IMR-90 (cell line): ENCODE results near the gene ITLN1. TPM values are rescaled to one million over a fixed set of nuclear protein-coding genes. Genes with fewer than 3 reads are reported as not detected.
A peak's percentile ranks its signal among the peaks of the same experiment; 100 is the strongest.

Experiments used
- ATAC-seq: fragments of 200-7000 bp; cut with Tn5 transposase; 2 replicates; pipeline ENCODE4 v1.9.1; 2020; ENCODE audit warnings: low read depth, mild to moderate bottlenecking, moderate library complexity
- BruUV-seq: library from RNA; stranded (reverse); fragments of 400-500 nt; replicated peaks from 2 replicates; lab custom pipeline; 2021; lab: Mats Ljungman, UMichigan
- CTCF ChIA-PET: fragments of 300-600 bp; formaldehyde crosslinking; extraction: SDS; loops from one replicate; lab custom pipeline; 2021; ENCODE audit warnings: antibody characterized with exemption; lab: Yijun Ruan, JAX
- POLR2A ChIA-PET: fragments of 300-600 bp; sonication (Branson Sonifier 250); formaldehyde crosslinking; loops from one replicate; lab custom pipeline; 2022; ENCODE audit warnings: antibody characterized with exemption; ENCODE audit not compliant: unreplicated experiment; lab: Charles Lee
- DNase-seq: peaks from one replicate; pipeline ENCODE4 v3.0.0; 2013
- H2AFZ ChIP-seq: replicated peaks from 2 replicates; pipeline ENCODE3; 2013; ENCODE audit warnings: low read length, mild to moderate bottlenecking; ENCODE audit not compliant: poor library complexity
- H2AK5ac ChIP-seq: 2 replicates; pipeline ENCODE4 v1.6.1; 2013; ENCODE audit warnings: low read depth, low read length, inconsistent platforms
- H2AK9ac ChIP-seq: replicated peaks from 2 replicates; pipeline ENCODE3; 2013; ENCODE audit warnings: mild to moderate bottlenecking, low read depth, low read length, moderate library complexity; ENCODE audit not compliant: poor library complexity
- H2BK120ac ChIP-seq: 2 replicates; pipeline ENCODE4 v1.6.1; 2013; ENCODE audit warnings: low read depth, low read length, inconsistent platforms
- H2BK15ac ChIP-seq: 3 replicates; pipeline ENCODE4 v1.6.1; 2013; ENCODE audit warnings: low read depth, low read length, inconsistent platforms
- H2BK20ac ChIP-seq: 2 replicates; pipeline ENCODE4 v1.6.1; 2013; ENCODE audit warnings: low read depth, mild to moderate bottlenecking, inconsistent platforms, low read length, moderate library complexity
- H2BK5ac ChIP-seq: 2 replicates; pipeline ENCODE4 v1.6.1; 2013; ENCODE audit warnings: mild to moderate bottlenecking, low read depth, low read length, inconsistent platforms; ENCODE audit not compliant: poor library complexity, severe bottlenecking
- H3K14ac ChIP-seq: replicated peaks from 2 replicates; pipeline ENCODE4 v1.6.1; 2013; ENCODE audit warnings: low read depth, low read length, inconsistent platforms
- H3K18ac ChIP-seq: 2 replicates; pipeline ENCODE4 v1.6.1; 2013; ENCODE audit warnings: low read depth, low read length, control low read depth
- H3K23ac ChIP-seq: 2 replicates; pipeline ENCODE4 v1.6.1; 2013; ENCODE audit warnings: low read depth, low read length, inconsistent platforms
- H3K27ac ChIP-seq: 2 replicates; pipeline ENCODE4 v1.5.1; 2013; ENCODE audit warnings: mild to moderate bottlenecking, control low read depth, low read length; ENCODE audit not compliant: insufficient read depth
- H3K27me3 ChIP-seq: 2 replicates; pipeline ENCODE4 v1.6.1; 2013; ENCODE audit warnings: low read length; ENCODE audit not compliant: control insufficient read depth, insufficient read depth
- H3K36me3 ChIP-seq: 2 replicates; pipeline ENCODE4 v1.6.1; 2013; ENCODE audit warnings: low read length, mixed read lengths; ENCODE audit not compliant: control insufficient read depth, insufficient read depth
- H3K4ac ChIP-seq: 2 replicates; pipeline ENCODE4 v1.6.1; 2013; ENCODE audit warnings: low read depth, low read length, inconsistent platforms
- H3K4me1 ChIP-seq: 2 replicates; pipeline ENCODE4 v1.6.1; 2013; ENCODE audit warnings: low read length, mixed read lengths; ENCODE audit not compliant: control insufficient read depth, insufficient read depth
- H3K4me2 ChIP-seq: 2 replicates; pipeline ENCODE4 v1.6.1; 2013; ENCODE audit warnings: low read depth, mild to moderate bottlenecking, control low read depth, low read length, moderate library complexity
- H3K4me3 ChIP-seq: 2 replicates; pipeline ENCODE4 v1.5.1; 2013; ENCODE audit warnings: low read depth, mild to moderate bottlenecking, control low read depth, low read length, moderate library complexity; ENCODE audit not compliant: insufficient read depth
- H3K56ac ChIP-seq: 2 replicates; pipeline ENCODE4 v1.6.1; 2013; ENCODE audit warnings: low read length, inconsistent platforms; ENCODE audit not compliant: insufficient read depth; ENCODE audit errors: extremely low read depth
- H3K79me1 ChIP-seq, 2 experiments: 2 replicates each; pipeline ENCODE4 v1.6.1; 2013; ENCODE audit warnings: low read length in 2 of 2, inconsistent platforms in 1 of 2, low read depth in 1 of 2
- H3K9ac ChIP-seq: 2 replicates; pipeline ENCODE4 v1.6.1; 2013; ENCODE audit warnings: low read depth, low read length, control low read depth
- H3K9me1 ChIP-seq: 2 replicates; pipeline ENCODE4 v1.6.1; 2013; ENCODE audit warnings: low read length, inconsistent platforms; ENCODE audit not compliant: insufficient read depth
- H3K9me3 ChIP-seq: 2 replicates; pipeline ENCODE4 v1.6.1; 2013; ENCODE audit warnings: low read length; ENCODE audit not compliant: control insufficient read depth, insufficient read depth
- H4K20me1 ChIP-seq: 2 replicates; pipeline ENCODE4 v1.6.1; 2013; ENCODE audit warnings: low read length, inconsistent platforms; ENCODE audit not compliant: insufficient read depth
- H4K5ac ChIP-seq: 2 replicates; pipeline ENCODE4 v1.6.1; 2013; ENCODE audit warnings: mild to moderate bottlenecking, low read depth, low read length, control low read depth
- H4K8ac ChIP-seq, 2 experiments: 2 replicates each; pipeline ENCODE4 v1.6.1; 2013; ENCODE audit warnings: low read depth in 2 of 2, low read length in 2 of 2, control low read depth in 1 of 2, inconsistent platforms in 1 of 2
- H4K91ac ChIP-seq: 2 replicates; pipeline ENCODE4 v1.6.1; 2013; ENCODE audit warnings: low read depth, low read length, inconsistent platforms; ENCODE audit not compliant: insufficient read depth
- BHLHE40 ChIP-seq: fragments of 150-350 bp; IDR thresholded peaks from 2 replicates; pipeline ENCODE4 v1.6.1; 2016; ENCODE audit warnings: mild to moderate bottlenecking, low read depth, low read length
- CTCF ChIP-seq: conservative IDR thresholded peaks from 2 replicates; pipeline ENCODE4 v1.5.1; 2012; ENCODE audit warnings: mild to moderate bottlenecking, low read depth, low read length, improper control_type of control experiment
- MAFK ChIP-seq: IDR thresholded peaks from 2 replicates; pipeline ENCODE4 v1.6.1; 2012; ENCODE audit warnings: low read depth, low read length, improper control_type of control experiment
- NFE2L2 ChIP-seq: fragments of 150-350 bp; IDR thresholded peaks from 2 replicates; pipeline ENCODE4 v1.6.1; 2016; ENCODE audit warnings: low read depth, mild to moderate bottlenecking, low read length
- POLR2A ChIP-seq: IDR thresholded peaks from 2 replicates; pipeline ENCODE4 v1.6.1; 2012; ENCODE audit warnings: mild to moderate bottlenecking, low read depth, low read length
- RAD21 ChIP-seq: IDR thresholded peaks from 2 replicates; pipeline ENCODE4 v1.6.1; 2012; ENCODE audit warnings: low read length, improper control_type of control experiment
- RCOR1 ChIP-seq: IDR thresholded peaks from 2 replicates; pipeline ENCODE4 v1.6.1; 2012; ENCODE audit warnings: mild to moderate bottlenecking, low read length, improper control_type of control experiment; ENCODE audit not compliant: insufficient replicate concordance
- WGBS, 2 experiments: methylation state at CpG; one replicate each; pipeline versions ENCODE4 v1.1.5 to v1.1.7; 2013; ENCODE audit warnings: missing lambda C conversion rate in 2 of 2; ENCODE audit not compliant: insufficient read length in 1 of 2; ENCODE audit errors: extremely low coverage in 2 of 2; 5-methylcytosine and 5-hydroxymethylcytosine counted together
- dilution Hi-C: fragments of 300-500 bp; cut with HindIII; formaldehyde crosslinking; loops from one replicate; pipeline ENCODE4 v1.14.3; 2018; ENCODE audit warnings: low sequenced_read_pairs; ENCODE audit not compliant: unreplicated experiment
- in situ Hi-C: fragments of 300-500 bp; cut with MboI; formaldehyde crosslinking; loops from 3 replicates; pipeline ENCODE4 v1.14.3; 2019; ENCODE audit warnings: low sequenced_read_pairs, inconsistent platforms, mixed read lengths
- intact Hi-C: fragments of 100-400 bp; cut with micrococcal nuclease; formaldehyde crosslinking; loops from 2 replicates; pipeline ENCODE4 v1.10.0; 2022
- polyA plus RNA-seq, 3 experiments: library from polyadenylated mRNA; depleted of rRNA; stranded (reverse); fragments of >200 nt; gene quantifications; 2 replicates each; pipeline ENCODE4 v1.2.3, GENCODE V29; 2012; ENCODE audit warnings: low replicate concordance in 1 of 3
- total RNA-seq: library from RNA; depleted of rRNA; stranded (reverse); fragments of >200 nt; gene quantifications from 2 replicates; pipeline ENCODE4 v1.2.3, GENCODE V29; 2012
- TF ChIP-seq, protein P1 (sequence below): fragments of 150-350 bp; IDR thresholded peaks from 2 replicates; pipeline ENCODE4 v1.6.1; 2016; ENCODE audit warnings: low read depth, mild to moderate bottlenecking, low read length, moderate library complexity, borderline replicate concordance

ITLN1 gene
- total and polyA plus RNA-seq, 2 of the 4 experiments (the other 2 are of a cell fraction), result not detected

DNA sequence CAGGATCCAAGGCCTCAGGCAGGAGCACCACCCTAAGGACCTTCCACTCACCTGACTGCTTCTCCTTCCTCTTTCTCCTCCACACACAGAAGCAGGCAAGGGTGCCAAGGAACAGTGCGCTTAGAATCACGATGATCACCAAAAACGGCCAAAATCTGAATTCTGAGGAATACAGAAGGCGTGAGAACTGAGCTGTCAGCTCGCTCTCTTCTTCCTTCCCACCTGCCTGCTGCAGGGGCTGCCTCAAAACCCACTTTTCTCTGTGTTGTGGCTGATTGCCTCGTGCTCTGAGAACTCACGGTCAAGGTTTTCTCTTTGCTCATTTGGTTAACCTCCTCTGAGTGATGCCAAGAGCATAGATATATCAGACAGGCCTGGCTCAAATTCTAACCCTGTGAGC, 46.1 kb downstream of the ITLN1 start:
- Histone ChIP-seq H2AFZ (peak overlapping the region; percentile 44), H2BK5ac (no peak overlapping the region), H4K8ac (no peak overlapping the region), H3K27me3 (peaks cover 6% of the 10 kb centered on the region), H3K9me1 (no peaks in the 10 kb centered on the region), H2BK20ac (no peak overlapping the region), H3K9me3 (no peaks in the 10 kb centered on the region), H3K14ac (no peak overlapping the region), H2AK5ac (no peak overlapping the region), H3K9ac (no peak overlapping the region), H3K27ac (no peak overlapping the region), H4K91ac (no peak overlapping the region), H3K4me2 (no peak overlapping the region), H2AK9ac (no peak overlapping the region), H3K79me1 (no peaks in the 10 kb centered on the region), H2BK15ac (no peak overlapping the region), H3K4me3 (no peak overlapping the region), H3K4ac (no peak overlapping the region), H3K23ac (no peak overlapping the region), H3K56ac (no peak overlapping the region), H2BK120ac (no peak overlapping the region), H3K18ac (no peak overlapping the region), H3K4me1 (no peaks in the 10 kb centered on the region), H3K36me3 (no peaks in the 10 kb centered on the region), H4K5ac (no peak overlapping the region), H4K20me1 (no peaks in the 10 kb centered on the region)
- intact Hi-C loops, result no loop called here
- WGBS, 2 experiments, result 59% methylated on average over 5 of the region's 7 CpGs; no CpG with 5 or more reads in 1 of the 2 experiments
- DNase-seq (no peak), ATAC-seq (no peak)
- in situ Hi-C loops, result no loop called here
- TF ChIP-seq, protein P1, sequence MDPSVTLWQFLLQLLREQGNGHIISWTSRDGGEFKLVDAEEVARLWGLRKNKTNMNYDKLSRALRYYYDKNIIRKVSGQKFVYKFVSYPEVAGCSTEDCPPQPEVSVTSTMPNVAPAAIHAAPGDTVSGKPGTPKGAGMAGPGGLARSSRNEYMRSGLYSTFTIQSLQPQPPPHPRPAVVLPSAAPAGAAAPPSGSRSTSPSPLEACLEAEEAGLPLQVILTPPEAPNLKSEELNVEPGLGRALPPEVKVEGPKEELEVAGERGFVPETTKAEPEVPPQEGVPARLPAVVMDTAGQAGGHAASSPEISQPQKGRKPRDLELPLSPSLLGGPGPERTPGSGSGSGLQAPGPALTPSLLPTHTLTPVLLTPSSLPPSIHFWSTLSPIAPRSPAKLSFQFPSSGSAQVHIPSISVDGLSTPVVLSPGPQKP, result no peak
- TF ChIP-seq MAFK (no peak), CTCF (no peak), RAD21 (no peak), BHLHE40 (no peak), RCOR1 (no peak), NFE2L2 (no peak), POLR2A (no peak)
- CTCF ChIA-PET, result no interaction called here
- POLR2A ChIA-PET, result no interaction called here
- BruUV-seq, result no TSS peak
- dilution Hi-C loops, result no loop called here
